ENCODE measurements around the gene PIGT. TPM values are rescaled to one million over a fixed set of nuclear protein-coding genes. Genes with fewer than 3 reads are reported as not detected.

PIGT gene
- total and polyA plus RNA-seq, 9 donors: 30.0 to 172 (median 69.3) TPM

DNA sequence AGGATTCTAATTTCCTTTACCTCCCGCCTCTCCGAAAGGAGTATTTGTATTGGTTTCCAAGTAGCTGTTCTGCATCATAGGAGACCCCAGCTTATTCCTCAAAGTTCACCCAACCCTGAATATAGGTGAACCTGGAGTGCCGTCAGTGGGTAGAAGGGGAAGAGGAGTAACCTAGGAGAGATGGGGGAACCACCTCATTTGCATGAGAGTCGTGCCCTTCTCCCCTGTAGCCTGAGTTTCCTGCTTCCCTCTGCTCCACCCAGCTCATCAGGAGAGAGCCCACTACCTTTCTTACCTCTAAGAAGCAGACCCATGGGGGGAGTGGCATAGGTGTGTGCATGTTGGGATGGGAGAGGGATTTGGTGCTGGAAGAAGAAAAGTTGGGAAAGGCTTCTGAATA is 36.3 kb downstream of the PIGT start:
- Histone ChIP-seq H3K27ac (no peak overlapping the region), H3K36me3 (no peaks in the 10 kb centered on the region), H3K4me1 (ENCODE audit: insufficient read depth) (no peaks in the 10 kb centered on the region), H3K4me3 (no peak overlapping the region), H3K27me3 (no peaks in the 10 kb centered on the region), H3K9me3 (no peaks in the 10 kb centered on the region)
- intact Hi-C loops (cut with DNase I): no loop called here
- TF ChIP-seq POLR2A (IDR thresholded peaks at IDR 0.05) (no peak), CTCF (IDR thresholded peaks at IDR 0.05) (no peak), EP300 (IDR thresholded peaks at IDR 0.05) (no peak)
- 63 to 78% (median 67%) methylated on average over 4 of the region's 4 CpGs for WGBS, 3 donors
- DNase-seq: no peak

- Histone ChIP-seq H3K9me3 (no peaks in the 10 kb centered on the region), H3K27ac (no peak overlapping the region), H3K27me3 (no peaks in the 10 kb centered on the region), H3K4me3 (no peak overlapping the region), H3K4me1 (ENCODE audit: insufficient read depth) (no peaks in the 10 kb centered on the region), H3K36me3 (no peaks in the 10 kb centered on the region)
- DNase-seq: no peak
- intact Hi-C loops (cut with DNase I): no loop called here
- WGBS, 3 donors: 70 to 74% (median 71%) methylated on average over 4 of the region's 4 CpGs
- TF ChIP-seq EP300 (IDR thresholded peaks at IDR 0.05) (no peak), POLR2A (IDR thresholded peaks at IDR 0.05) (no peak), CTCF (IDR thresholded peaks at IDR 0.05) (no peak)
Observed at GRCh38 chr20:45452772-45453691, 37.1 kb downstream of the PIGT start.

DNA sequence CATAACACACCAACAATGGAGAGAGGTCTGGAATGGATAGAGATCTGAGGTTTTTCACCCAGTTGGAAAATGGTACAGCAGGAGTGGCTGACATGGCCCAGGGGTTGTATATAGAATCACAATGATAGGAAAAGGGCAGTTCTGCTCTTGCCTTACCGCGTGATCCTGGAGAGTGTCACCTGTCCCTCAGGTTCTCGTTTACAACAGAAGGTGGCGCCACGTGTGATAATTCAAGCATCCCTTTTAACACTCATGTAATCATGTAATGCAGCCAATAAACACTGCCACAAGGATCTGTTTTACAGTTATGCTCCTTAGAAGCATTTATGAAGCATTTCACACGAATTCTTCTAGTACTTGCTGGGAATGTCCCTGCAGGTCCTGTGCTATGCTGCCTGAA is 40.7 kb downstream of the PIGT start:
- no peak for DNase-seq
- Histone ChIP-seq H3K36me3 (no peaks in the 10 kb centered on the region), H3K9me3 (no peaks in the 10 kb centered on the region), H3K27me3 (no peaks in the 10 kb centered on the region), H3K4me1 (ENCODE audit: insufficient read depth) (no peaks in the 10 kb centered on the region), H3K27ac (no peak overlapping the region), H3K4me3 (no peak overlapping the region)
- intact Hi-C loops (cut with DNase I): no loop called here
- TF ChIP-seq EP300 (IDR thresholded peaks at IDR 0.05) (no peak), CTCF (IDR thresholded peaks at IDR 0.05) (no peak), POLR2A (IDR thresholded peaks at IDR 0.05) (no peak)
- WGBS, 3 donors: 23 to 25% (median 23%) methylated on average over 6 of the region's 6 CpGs

DNA sequence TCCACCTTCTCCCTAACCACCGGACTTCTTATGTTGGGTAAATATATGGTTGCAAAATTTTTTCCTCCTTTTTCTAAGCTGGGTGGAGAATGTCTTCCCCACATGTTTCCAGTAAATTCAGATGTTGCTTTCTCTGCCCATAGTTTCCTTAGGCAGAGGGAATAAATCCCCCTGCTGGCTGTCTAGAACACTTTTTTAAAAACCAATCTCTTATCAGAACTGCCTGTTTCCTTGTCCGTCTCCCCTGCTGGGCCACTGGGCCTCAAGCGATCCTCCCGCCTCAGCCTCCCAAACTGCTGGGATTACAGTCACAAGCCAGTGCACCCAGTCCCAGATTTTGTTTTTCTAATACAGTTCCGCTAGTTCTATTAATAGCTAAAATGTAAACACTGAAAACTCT is 43.7 kb downstream of the PIGT start:
- no peak overlapping the region for H3K27ac ChIP-seq
- no peaks in the 10 kb centered on the region for H3K9me3 ChIP-seq
- H3K36me3 ChIP-seq: no peaks in the 10 kb centered on the region
- 31 to 46% (median 36%) methylated on average over 5 of the region's 5 CpGs for WGBS, 3 donors
- no peak for TF ChIP-seq POLR2A (IDR thresholded peaks at IDR 0.05)
- no peak for TF ChIP-seq CTCF (IDR thresholded peaks at IDR 0.05)
- TF ChIP-seq EP300 (IDR thresholded peaks at IDR 0.05): no peak
- no peaks in the 10 kb centered on the region for H3K27me3 ChIP-seq
- H3K4me1 ChIP-seq (ENCODE audit: insufficient read depth): no peaks in the 10 kb centered on the region
- no peak overlapping the region for H3K4me3 ChIP-seq
- no peak for DNase-seq
- intact Hi-C loops (cut with DNase I): no loop called here
